GM18505 (cell line): ENCODE results near the gene CEP85L.
A peak's percentile ranks its signal among the peaks of the same experiment; 100 is the strongest.

Experiments
- ATAC-seq: cut with Tn5 transposase; IDR thresholded peaks from one replicate; pipeline ENCODE4 v1.9.1; 2021; ENCODE audit not compliant: unreplicated experiment
- POLR2A ChIP-seq: IDR thresholded peaks from 4 replicates; pipeline ENCODE4 v1.6.1; 2011; ENCODE audit warnings: borderline replicate concordance; ENCODE audit not compliant: insufficient read depth, insufficient read length; ENCODE audit errors: extremely low read depth

CEP85L gene

DNA sequence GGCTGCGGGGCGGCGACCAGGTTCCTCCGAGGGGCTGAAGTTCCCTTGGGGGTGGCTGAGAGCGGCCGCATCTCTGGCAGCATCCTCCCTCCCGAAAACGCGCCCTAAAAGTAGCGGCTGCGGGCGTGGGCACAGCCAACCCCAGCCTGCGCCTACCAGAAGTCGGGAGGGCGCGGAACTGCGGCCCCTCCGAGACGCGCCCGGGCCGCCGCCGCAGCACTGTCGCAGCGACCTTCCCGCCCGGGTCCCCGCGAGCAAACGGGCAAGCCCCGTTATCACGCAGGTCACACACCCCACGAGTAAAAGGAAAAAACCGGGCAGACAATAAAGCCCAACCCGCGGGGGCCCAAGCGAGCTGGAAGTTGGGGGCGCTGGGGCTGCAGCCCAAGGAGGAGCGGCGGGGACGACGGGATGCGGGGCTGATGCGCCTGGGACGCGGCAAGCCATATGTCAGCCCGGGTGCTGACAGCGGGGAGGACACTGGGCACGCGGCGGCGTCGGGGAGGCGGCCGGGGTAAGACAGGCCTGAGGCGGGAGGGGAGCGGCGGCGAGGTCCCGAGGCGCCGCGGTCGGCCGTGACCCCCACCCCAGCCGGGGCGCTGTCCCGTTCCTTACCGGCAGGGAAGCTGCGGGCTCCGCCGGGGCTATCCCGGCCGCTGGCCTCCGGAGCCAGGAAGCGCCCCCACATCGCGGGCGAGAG, 659 bp downstream of the CEP85L start:
- ATAC-seq: peak; percentile 39
- no peak for TF ChIP-seq POLR2A

DNA sequence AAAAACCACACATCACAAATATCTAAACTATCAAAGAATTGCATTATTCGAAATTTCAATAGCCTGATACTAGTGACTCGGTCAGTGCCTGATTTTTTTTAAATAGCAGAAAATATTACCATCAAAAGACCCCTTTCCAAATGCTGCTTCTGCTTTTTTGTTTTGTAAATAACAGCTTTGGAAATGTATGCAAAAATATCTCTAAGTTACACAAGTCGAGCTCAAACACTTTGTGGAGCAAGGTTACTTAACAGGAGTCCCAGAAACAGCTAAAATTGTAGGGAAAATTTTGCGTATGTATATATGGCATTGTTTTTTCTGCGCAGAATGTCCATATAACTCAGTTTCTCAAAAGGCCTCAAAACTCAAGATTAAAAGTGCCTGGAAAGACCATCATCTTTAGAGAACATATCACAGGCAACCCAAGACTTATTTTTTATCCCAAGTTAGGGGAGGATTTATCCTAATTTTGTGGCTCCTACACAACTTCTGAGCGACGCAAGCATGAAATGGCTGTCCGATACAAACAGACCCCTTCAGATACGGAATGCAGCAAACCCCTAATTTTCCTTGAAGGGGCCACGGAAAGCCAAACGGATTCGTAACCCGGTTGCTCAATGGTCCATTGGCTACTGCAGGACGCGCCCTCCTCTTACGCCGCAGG, 1.3 kb downstream of the CEP85L start:
- TF ChIP-seq POLR2A: no peak
- no peak for ATAC-seq

DNA sequence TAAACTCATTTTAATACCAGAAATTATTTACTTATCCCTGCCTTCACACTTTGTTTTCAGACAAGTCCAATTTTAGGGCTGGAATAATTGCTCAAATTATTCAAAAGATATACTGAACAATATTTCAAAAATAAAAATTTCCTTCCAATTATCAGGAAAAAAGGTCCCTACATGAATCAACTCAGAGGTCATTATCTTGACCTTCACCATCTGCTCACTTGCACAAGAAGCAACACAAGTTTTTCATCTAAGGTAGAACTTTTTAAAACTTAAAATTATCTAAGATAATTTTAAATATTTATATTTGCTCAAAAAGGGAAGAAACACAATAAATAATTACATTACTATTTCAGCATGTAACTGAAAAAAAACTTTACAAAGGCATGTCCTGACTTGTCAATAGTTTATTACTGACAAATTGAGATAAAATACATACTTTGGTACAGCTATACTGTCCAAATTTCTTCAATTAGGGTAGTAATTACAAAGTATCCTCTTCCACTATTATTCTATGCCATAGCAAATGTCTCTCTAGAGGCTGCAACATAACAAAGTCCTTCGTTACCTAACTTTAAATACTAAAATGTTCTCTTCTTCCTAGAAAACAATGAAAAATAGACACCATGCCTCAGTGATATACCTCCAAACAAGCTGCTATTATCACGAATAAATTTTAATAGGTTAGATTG, 2.4 kb downstream of the CEP85L start:
- no peak for TF ChIP-seq POLR2A
- no peak for ATAC-seq

DNA sequence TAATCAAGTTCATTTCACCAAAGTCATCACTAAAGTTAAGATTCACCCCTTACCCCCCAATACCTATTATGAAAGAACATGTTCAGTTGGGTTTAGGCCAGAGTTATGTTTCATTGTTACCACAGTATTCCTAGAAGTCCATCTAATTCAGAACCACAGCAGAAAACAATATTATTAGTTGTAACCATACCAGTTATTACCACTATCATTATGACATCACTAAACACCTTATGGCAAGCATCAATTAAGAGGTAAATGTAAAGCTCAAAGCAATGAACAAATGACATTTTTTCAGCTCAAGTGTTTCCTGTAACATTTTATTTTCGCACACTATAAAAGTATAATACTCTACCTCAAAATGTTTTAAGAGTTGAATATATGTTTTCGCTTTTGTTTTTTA, 4.4 kb downstream of the CEP85L start:
- ATAC-seq: no peak
- no peak for TF ChIP-seq POLR2A

DNA sequence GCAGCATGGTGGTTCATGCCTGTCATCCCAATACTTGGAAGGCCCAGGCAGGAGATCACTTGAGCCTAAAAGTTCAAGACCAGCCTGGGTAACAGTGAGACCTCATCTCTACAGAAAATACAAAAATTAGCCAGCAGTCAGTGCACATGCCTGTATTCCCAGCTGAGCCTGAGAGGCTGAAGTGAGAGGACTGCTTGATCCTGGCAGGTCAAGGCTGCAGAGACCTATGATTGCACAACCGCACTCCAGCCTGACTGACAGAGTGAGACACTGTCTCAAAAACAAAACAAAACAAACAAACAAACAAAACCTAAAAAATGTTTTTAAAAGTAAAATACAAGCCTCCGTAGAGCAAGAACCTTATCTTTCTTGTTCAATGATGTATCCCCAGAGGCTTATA, 6.0 kb downstream of the CEP85L start:
- ATAC-seq: no peak
- TF ChIP-seq POLR2A: no peak

DNA sequence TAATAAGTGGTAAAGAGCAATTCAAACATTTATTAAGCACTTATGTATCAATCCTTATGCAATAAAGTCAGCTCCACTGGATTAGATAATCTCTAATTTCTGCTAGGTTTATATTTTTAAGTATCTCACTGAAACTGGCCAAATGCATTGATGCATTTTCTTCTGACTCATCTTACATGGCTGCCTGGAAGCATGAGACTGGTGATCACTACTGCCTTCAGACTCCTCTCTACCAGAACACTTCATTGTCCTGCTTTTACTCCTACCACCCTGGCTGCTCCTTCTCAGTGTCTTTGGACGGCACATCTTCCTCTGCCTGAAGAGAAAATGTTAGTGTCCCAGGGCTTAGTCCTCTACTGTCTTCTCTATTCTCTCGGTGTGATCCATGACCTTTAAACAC, 7.4 kb downstream of the CEP85L start:
- no peak for ATAC-seq
- TF ChIP-seq POLR2A: no peak

DNA sequence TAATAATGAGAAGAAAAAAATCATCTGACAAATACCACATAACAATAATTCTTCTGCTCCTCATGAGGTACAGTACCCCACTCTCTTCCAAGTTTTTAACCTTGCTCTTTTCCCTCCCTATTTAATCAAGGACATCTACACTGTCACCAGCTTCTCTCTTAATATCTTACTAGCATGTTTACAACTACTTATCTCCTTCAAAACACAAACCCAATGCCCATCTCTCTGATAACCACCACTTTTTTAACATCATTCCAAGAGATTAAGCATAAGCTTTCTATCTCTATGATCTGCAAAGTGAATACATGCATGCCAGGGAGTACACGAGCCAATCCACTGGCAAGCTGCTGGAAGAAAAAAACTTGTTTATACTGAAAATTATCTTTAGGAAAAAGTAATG, 10.3 kb downstream of the CEP85L start:
- no peak for TF ChIP-seq POLR2A
- no peak for ATAC-seq

DNA sequence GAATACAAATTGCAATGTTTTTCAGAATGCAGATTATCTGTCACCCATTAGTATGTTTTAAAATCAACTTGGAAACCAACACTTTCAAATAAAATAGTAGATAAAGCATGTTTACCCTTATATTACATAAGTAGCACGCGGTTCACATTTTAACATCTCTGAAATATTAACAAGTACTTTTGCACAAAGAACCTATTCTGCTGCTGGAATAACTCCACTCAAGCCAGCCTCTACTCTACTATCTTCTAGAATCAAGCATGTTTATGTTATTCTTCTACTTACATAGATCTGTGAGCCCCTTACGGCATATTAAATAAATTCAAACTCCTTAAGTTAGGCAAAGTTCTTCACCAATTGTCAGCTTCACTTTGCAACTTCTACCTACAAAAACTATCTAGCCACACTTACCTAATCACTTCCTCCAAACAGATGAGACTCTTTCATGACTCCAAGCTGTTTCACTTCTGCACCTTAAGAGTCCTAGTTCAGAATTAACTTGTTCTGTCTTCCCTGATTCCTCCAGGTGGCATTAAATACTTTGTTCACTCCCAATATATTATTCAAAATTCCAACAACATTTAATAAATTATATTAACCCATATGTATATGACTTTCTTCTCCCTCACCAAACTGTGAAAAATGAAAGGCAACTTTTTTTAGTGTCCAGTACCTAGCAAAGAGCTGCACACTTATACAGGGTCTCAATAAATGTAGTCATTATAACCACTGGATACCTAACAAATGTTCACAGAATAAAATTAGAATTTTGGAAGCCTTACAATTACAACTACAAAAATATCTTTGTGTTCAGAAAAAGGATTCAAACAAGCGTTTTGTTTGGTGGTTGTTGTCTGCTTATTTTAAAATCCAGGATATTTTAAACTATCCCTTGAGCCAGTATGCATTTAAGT, 12.1 kb downstream of the CEP85L start:
- TF ChIP-seq POLR2A: no peak
- ATAC-seq: peak; percentile 79

DNA sequence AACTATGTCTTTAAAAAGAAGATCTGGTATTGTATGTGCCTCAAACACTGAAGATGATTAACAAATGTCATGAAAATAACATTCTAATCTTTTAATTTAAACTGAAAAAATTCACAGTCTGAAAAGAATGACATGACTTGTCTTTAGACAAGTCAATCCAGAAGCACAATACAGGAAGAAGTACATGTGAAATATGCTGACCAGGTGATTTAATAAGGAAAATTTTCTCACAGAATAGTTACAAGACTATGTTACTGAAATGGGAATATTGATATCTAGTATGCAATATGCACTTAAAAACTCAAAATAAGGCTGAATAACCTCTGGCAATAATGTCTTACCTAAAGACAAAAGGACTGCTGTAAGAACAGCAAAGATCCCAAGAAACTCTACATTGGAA, 13.1 kb downstream of the CEP85L start:
- no peak for TF ChIP-seq POLR2A
- ATAC-seq: no peak

DNA sequence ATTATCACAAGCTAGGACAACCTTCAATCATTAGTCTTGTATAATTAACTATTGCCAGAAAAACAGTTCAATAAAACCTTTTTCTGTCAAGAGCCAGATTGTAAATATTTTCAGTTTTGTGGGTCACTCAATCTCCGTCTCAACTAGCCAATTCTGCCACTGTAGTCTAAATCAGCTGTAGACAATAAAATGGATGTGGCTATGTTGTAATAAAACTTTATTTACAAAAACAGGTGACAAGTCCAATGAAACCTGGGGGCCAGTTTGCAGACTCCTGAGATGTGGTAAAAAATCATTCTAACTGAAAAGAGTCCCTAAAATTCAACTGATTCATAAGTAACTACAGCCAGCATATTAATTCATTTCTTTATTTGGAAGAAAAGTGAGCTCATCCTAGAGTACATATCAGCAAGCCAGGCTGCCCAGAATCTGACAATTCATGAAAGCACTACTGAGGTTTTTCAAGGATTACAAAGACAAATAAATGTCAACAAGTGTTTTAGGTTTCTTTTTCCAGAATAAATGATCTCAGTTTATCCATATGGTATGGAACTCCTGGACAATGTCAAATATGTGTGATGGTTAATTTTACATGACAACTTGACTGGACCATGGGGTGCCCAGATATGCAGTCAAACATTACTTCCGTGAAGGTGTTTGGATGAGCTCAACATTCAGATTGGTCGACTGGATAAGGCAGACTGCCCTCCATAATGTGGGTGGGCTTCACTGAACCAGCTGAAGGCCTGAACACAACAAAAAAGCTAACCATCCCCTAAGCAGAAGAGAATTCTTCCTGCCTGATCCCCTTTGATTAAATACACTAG, 15.3 kb downstream of the CEP85L start:
- ATAC-seq: no peak
- TF ChIP-seq POLR2A: no peak

DNA sequence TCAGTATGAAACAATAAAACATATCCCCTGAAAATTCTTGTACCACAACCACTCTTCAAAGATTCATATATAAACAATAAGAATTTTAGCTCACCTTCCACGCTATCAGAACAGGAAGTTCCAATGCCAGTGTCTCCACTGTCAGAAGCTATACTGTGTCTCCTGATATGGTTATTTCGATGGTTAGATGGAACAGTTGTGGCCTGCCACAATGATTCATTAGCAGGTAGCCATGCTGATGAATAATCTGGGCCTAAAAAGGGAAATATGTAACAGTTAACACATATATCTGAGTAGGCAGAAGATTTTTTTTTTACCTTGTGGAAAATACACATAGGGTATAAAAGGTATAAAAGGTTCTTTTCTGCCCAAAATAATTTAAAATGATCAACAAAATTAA, 19.0 kb downstream of the CEP85L start:
- TF ChIP-seq POLR2A: no peak
- ATAC-seq: no peak

DNA sequence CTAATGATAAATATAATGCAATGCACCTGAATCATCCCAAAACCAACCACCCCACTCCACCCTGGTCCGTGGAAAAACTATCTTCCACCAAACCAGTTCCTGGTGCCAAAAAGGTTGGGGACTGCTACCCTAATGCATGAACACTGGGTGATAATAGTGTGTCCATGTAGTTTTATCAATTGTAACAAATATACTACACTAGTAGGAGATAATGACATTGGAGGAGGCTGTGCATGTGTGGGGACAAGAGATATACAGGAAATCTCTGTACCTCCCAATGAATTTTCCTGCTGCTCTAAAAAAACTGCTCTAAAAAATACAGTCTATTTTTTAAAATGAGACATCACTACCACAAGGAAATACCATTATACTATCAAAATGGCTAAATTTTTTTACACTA, 20.5 kb downstream of the CEP85L start:
- ATAC-seq: no peak
- no peak for TF ChIP-seq POLR2A
